OCI-LY7 (cell line): ENCODE measurements around the gene PLD5.

Experiments
- EZH2phosphoT487 ChIP-seq: fragments of 200-600 bp; sonication (generic); IDR thresholded peaks from 2 replicates; pipeline ENCODE4 v1.6.1; 2018; ENCODE audit warnings: low read depth, borderline replicate concordance, mild to moderate bottlenecking, mixed run types, antibody characterized with exemption, low read length, moderate library complexity, mixed read lengths
- TF ChIP-seq, protein P1 (sequence below): fragments of 200-600 bp; sonication (generic); conservative IDR thresholded peaks from 2 replicates; pipeline ENCODE4 v1.5.1; 2014; ENCODE audit warnings: mild to moderate bottlenecking, antibody characterized with exemption, low read length, moderate library complexity, mixed read lengths

DNA sequence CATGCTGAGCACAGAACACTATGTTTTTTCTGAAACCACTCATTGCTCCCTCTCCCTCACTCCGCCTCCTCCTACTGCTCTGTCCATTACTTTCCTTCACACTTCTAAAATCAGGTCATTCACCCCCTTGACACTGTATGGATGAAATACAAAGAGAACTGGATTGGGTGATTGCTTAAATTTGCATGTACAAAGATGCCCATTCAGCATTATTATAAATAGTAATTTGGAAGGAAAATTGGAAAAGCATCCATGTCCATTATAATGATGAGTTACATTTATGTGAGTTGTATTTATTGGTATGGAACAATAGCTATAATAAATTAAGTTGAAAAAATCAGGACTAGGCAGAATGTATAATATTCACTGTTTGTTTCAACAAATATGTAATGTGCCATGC, 83.7 kb downstream of the PLD5 start:
- TF ChIP-seq, protein P1, sequence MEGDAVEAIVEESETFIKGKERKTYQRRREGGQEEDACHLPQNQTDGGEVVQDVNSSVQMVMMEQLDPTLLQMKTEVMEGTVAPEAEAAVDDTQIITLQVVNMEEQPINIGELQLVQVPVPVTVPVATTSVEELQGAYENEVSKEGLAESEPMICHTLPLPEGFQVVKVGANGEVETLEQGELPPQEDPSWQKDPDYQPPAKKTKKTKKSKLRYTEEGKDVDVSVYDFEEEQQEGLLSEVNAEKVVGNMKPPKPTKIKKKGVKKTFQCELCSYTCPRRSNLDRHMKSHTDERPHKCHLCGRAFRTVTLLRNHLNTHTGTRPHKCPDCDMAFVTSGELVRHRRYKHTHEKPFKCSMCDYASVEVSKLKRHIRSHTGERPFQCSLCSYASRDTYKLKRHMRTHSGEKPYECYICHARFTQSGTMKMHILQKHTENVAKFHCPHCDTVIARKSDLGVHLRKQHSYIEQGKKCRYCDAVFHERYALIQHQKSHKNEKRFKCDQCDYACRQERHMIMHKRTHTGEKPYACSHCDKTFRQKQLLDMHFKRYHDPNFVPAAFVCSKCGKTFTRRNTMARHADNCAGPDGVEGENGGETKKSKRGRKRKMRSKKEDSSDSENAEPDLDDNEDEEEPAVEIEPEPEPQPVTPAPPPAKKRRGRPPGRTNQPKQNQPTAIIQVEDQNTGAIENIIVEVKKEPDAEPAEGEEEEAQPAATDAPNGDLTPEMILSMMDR, result no peak
- TF ChIP-seq EZH2phosphoT487, result no peak
